ENCODE data around the gene PRKAR2A. TPM values are rescaled to one million over a fixed set of nuclear protein-coding genes. Genes with fewer than 3 reads are reported as not detected.
A peak's percentile ranks its signal among the peaks of the same experiment; 100 is the strongest.
"Not testable (repeated sequence)": the region's sequence is repeated elsewhere in the genome, so short reads cannot be mapped to it uniquely, and the experiment has no call there.

PRKAR2A gene
- total RNA-seq, 1 experiment from 2014 or later: 54.2 TPM

- no peaks in the 10 kb centered on the region for H3K4me1 ChIP-seq (replicated peaks; ENCODE audit: insufficient read depth)
- ChIA-PET CTCF (no interaction called here), POLR2A (ENCODE audit: unreplicated experiment) (interaction anchor here (0.5 to 0.6 kb wide), 2 partner anchors 154 to 565 kb away, joined by 4 to 9 read pairs; no protein-coding TSS in a partner anchor)
- peak in 1 of 2 experiments; percentile 2 for DNase-seq
- no peak overlapping the region for H2AFZ ChIP-seq
- no peaks in the 10 kb centered on the region for H3K9me2 ChIP-seq (ENCODE audit: insufficient read depth)
- no peaks in the 10 kb centered on the region for H3F3A ChIP-seq (ENCODE audit: insufficient read depth, low read depth)
- H3K27me3 ChIP-seq (ENCODE audit: insufficient read depth, low read depth): no peaks in the 10 kb centered on the region
- no peaks in the 10 kb centered on the region for H3K79me2 ChIP-seq (ENCODE audit: low read depth)
- H3K4me2 ChIP-seq: no peak overlapping the region
- H3K9me3 ChIP-seq (ENCODE audit: insufficient read depth, low read depth): no peaks in the 10 kb centered on the region
- no peak overlapping the region for H3K4me3 ChIP-seq
- H3K36me3 ChIP-seq (ENCODE audit: low read depth): no peaks in the 10 kb centered on the region
- H4K20me1 ChIP-seq (ENCODE audit: insufficient read depth): no peaks in the 10 kb centered on the region
- no peak for TF ChIP-seq EZH2 (IDR thresholded peaks at IDR 0.05; ENCODE audit: low read depth)
- no peak for TF ChIP-seq CTCF (conservative IDR thresholded peaks at IDR 0.05)
- BruUV-seq (replicated peaks): no TSS peak
- intact Hi-C loops (cut with micrococcal nuclease; ENCODE audit: unreplicated experiment): no loop called here
- no peak overlapping the region for H3K27ac ChIP-seq
These were observed 51.5 kb downstream of the PRKAR2A start for GRCh38 chr3:48795997-48796732.

- H3K27ac ChIP-seq; intact Hi-C loops (cut with micrococcal nuclease; ENCODE audit: unreplicated experiment); DNase-seq; CTCF ChIA-PET; H3K27me3 ChIP-seq (ENCODE audit: insufficient read depth, low read depth); POLR2A ChIA-PET (ENCODE audit: unreplicated experiment); H3K36me3 ChIP-seq (ENCODE audit: low read depth); H3K9me3 ChIP-seq (ENCODE audit: insufficient read depth, low read depth); H3K79me2 ChIP-seq (ENCODE audit: low read depth); BruUV-seq (replicated peaks); H3K4me3 ChIP-seq; H2AFZ ChIP-seq; H3K9me2 ChIP-seq (ENCODE audit: insufficient read depth); H4K20me1 ChIP-seq (ENCODE audit: insufficient read depth); H3K4me2 ChIP-seq; H3F3A ChIP-seq (ENCODE audit: insufficient read depth, low read depth); H3K4me1 ChIP-seq (replicated peaks; ENCODE audit: insufficient read depth): not testable (repeated sequence)
These were observed 54.2 kb downstream of the PRKAR2A start for GRCh38 chr3:48793484-48793883.

GRCh38 chr3:48789665-48790064, 58.0 kb downstream of the PRKAR2A start:
- H3K4me1 ChIP-seq (replicated peaks; ENCODE audit: insufficient read depth): no peaks in the 10 kb centered on the region
- H3K9me3 ChIP-seq (ENCODE audit: insufficient read depth, low read depth): no peaks in the 10 kb centered on the region
- H3K4me2 ChIP-seq: no peak overlapping the region
- H4K20me1 ChIP-seq (ENCODE audit: insufficient read depth): no peaks in the 10 kb centered on the region
- H3K9me2 ChIP-seq (ENCODE audit: insufficient read depth): no peaks in the 10 kb centered on the region
- POLR2A ChIA-PET (ENCODE audit: unreplicated experiment): no interaction called here
- no TSS peak for BruUV-seq (replicated peaks)
- no peaks in the 10 kb centered on the region for H3K27me3 ChIP-seq (ENCODE audit: insufficient read depth, low read depth)
- CTCF ChIA-PET: no interaction called here
- H3K79me2 ChIP-seq (ENCODE audit: low read depth): no peaks in the 10 kb centered on the region
- H3K4me3 ChIP-seq: no peak overlapping the region
- DNase-seq: no peak
- no peaks in the 10 kb centered on the region for H3K36me3 ChIP-seq (ENCODE audit: low read depth)
- H3F3A ChIP-seq (ENCODE audit: insufficient read depth, low read depth): no peaks in the 10 kb centered on the region
- intact Hi-C loops (cut with micrococcal nuclease; ENCODE audit: unreplicated experiment): no loop called here
- H2AFZ ChIP-seq: no peak overlapping the region
- H3K27ac ChIP-seq: no peak overlapping the region
- no peak for TF ChIP-seq EZH2 (IDR thresholded peaks at IDR 0.05; ENCODE audit: low read depth)
- TF ChIP-seq CTCF (conservative IDR thresholded peaks at IDR 0.05): no peak

All from PC-9 (cell line).